ENCODE measurements around the gene FAM24B.

FAM24B gene

GRCh38 chr10:122855745-122856144, 23.6 kb downstream of the FAM24B start:
- no peak overlapping the region for H3K4me3 ChIP-seq (ENCODE audit: low read depth, low read length)
- DNase-seq (ENCODE audit: low read depth): no peak
- no peak for TF ChIP-seq CTCF (IDR thresholded peaks at IDR 0.05; ENCODE audit: low read depth, low read length, missing control alignments)

GRCh38 chr10:122854648-122855047, 24.7 kb downstream of the FAM24B start:
- DNase-seq (ENCODE audit: low read depth): no peak
- TF ChIP-seq CTCF (IDR thresholded peaks at IDR 0.05; ENCODE audit: low read depth, low read length, missing control alignments): no peak
- H3K4me3 ChIP-seq (ENCODE audit: low read depth, low read length): no peak overlapping the region

GRCh38 chr10:122853665-122854313, 25.6 kb downstream of the FAM24B start:
- TF ChIP-seq CTCF (IDR thresholded peaks at IDR 0.05; ENCODE audit: low read depth, low read length, missing control alignments): no peak
- DNase-seq (ENCODE audit: low read depth): no peak
- H3K4me3 ChIP-seq (ENCODE audit: low read depth, low read length): no peak overlapping the region

- DNase-seq (ENCODE audit: low read depth): no peak
- no peak overlapping the region for H3K4me3 ChIP-seq (ENCODE audit: low read depth, low read length)
- no peak for TF ChIP-seq CTCF (IDR thresholded peaks at IDR 0.05; ENCODE audit: low read depth, low read length, missing control alignments)
Observed at GRCh38 chr10:122852261-122852660, 27.1 kb downstream of the FAM24B start.

- H3K4me3 ChIP-seq (ENCODE audit: low read depth, low read length): no peak overlapping the region
- DNase-seq (ENCODE audit: low read depth): no peak
- TF ChIP-seq CTCF (IDR thresholded peaks at IDR 0.05; ENCODE audit: low read depth, low read length, missing control alignments): no peak
Observed at GRCh38 chr10:122850705-122851640, 28.4 kb downstream of the FAM24B start.

- DNase-seq (ENCODE audit: low read depth): no peak
- no peak overlapping the region for H3K4me3 ChIP-seq (ENCODE audit: low read depth, low read length)
- no peak for TF ChIP-seq CTCF (IDR thresholded peaks at IDR 0.05; ENCODE audit: low read depth, low read length, missing control alignments)
Observed at GRCh38 chr10:122849900-122850605, 29.3 kb downstream of the FAM24B start.

Data from GM12864 (cell line).